ENCODE measurements around the gene MEGF11. TPM values are rescaled to one million over a fixed set of nuclear protein-coding genes. Genes with fewer than 3 reads are reported as not detected.
"Not testable (repeated sequence)": the region's sequence is repeated elsewhere in the genome, so short reads cannot be mapped to it uniquely, and the experiment has no call there.

The MEGF11 gene
- total RNA-seq, 1 donor from 2014 or later, result 0.10 TPM

DNA sequence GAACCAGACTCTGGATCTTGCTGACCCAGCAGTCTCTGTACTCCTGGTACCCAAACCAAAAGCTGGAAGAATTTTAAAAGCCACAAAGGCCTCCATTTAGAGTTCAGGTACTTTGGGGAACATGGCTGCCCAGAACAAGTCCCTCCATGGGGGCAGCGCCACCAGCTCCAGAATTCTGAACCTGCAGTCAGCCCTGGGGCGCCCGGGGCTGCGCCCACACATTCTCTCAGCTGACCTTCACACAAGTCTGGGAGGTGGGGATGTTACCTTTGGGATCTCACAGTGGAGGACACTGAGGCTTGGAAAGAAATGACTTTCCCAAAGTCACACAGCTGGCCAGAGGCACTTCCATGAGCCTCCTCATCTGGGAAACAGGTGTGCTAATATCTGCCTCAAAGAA lies 229.4 kb downstream of the MEGF11 start:
- DNase-seq, result no peak

GRCh38 chr15:66023311-66023972 lies 230.1 kb downstream of the MEGF11 start:
- DNase-seq, result peak; percentile 88

GRCh38 chr15:66022163-66022525 lies 231.4 kb downstream of the MEGF11 start:
- no peak for DNase-seq

GRCh38 chr15:66021496-66022162 lies 231.9 kb downstream of the MEGF11 start:
- no peak for DNase-seq

DNA sequence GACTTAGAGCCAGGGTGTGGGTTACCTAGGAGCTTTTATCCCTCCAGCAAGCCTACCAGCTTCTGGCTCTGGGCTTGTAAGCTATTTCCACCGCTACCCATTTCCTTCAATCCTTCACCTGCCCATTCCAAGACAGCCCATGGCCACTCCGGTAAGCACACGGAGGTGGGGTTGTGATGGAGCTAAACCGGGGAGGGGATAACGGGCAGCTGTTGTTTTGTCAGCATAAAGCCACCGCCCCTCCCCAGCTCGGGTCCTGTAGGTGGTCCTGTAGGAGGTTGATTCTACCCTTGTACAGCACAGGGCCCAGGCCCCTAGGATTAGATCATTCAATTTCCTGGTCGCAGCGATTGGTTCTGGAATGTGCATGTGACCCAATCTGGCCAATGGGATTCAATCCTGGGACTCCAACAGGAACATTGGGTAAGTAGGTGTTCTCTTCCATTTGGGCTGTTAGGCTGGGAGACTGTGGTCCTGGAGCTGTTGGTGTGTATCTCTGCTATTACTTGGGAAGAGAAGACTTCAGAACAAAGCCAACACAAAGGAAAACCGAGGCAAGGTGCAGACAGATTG lies 233.6 kb downstream of the MEGF11 start:
- DNase-seq, result no peak

- no peak for DNase-seq
Observed at GRCh38 chr15:66019368-66019767, 234.2 kb downstream of the MEGF11 start.

- DNase-seq, result no peak
Observed at GRCh38 chr15:66018488-66018797, 235.1 kb downstream of the MEGF11 start.

DNA sequence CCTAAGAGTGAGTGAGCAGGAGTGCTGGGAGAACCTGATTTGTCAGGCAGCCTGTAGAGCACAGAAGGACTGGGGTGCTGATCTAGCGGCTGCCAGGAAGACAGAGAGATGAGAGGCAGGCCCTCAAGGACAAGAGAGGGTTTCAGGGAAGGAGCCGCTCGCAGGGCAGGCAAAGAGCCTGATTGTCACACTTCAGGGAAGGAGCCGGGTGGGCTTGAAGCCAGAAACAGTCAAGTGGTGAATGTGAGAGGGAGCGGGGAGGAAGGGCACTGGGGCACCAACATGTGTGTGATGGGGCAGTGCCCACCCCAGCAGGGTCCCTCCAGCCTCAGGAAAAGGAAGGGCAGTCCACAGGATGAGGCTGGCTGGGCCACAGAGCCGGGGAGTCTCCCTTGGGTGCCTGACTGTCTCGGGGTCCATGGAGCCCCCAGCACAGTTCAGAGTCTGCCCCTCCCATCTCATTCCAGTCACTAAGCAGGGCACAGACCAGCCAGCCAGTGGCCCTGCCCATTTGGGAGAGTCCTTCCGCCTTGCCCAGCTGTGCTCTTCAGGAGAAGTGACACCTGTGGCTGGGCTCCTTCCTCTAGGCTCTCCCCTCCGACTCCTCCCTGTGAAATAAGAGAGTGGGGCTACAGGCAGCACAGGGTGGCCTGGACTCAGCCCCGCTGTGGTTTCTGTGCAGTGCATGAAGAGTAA lies 235.6 kb downstream of the MEGF11 start:
- DNase-seq, result no peak

- no peak for DNase-seq
Observed at GRCh38 chr15:66017000-66017399, 236.6 kb downstream of the MEGF11 start.

- DNase-seq, result no peak
Observed at GRCh38 chr15:66016199-66016598, 237.4 kb downstream of the MEGF11 start.

GRCh38 chr15:66014635-66015182 lies 238.8 kb downstream of the MEGF11 start:
- no peak for DNase-seq

DNA sequence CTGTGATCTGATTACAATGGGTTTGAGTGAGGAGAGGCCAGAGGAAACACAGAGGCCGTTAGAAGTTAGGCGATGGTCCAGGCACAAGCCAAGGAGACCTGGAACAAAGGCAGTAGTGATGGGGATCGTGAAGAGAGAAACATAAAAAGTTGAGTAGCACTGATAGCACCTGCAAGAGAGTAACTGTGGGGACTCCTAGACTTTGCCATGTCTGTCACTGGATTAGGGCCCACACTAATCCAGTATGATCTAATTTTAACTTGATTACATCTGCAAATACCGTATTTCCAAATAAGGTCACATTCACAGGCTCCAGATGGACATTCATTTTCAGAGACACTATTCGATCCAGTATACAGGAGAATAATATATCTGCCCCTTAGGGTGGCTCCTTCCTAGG lies 239.5 kb downstream of the MEGF11 start:
- DNase-seq, result no peak

GRCh38 chr15:66008940-66009562 lies 244.5 kb downstream of the MEGF11 start:
- no peak for DNase-seq

DNA sequence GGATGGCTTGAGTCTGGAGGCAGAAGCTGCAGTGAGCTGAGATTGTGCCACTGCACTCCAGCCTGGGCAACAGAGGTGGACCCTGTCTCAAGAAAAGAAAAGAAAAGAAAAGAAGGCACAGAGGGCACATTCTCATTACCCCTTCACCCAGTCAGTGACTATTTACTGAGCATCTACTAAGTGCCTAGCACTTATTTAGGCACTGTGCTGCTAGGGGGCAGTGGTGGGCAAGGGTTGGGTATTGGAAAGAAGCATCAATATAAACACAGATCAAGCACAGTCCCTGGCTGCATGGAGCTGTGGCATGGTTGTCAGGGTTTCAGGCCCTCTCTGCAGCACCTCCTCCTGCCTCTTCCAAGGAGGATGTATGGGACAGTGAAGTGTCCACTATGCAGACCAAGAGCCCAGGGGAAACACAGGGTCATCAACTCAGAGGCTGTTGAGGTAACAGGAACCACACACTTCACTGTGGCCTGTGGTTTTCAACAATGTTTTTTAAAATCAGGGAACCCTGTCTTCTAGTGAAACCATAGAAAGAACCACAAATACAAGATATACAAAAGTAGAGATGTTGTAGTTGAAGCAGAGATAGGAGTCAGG lies 245.8 kb downstream of the MEGF11 start:
- no peak for DNase-seq

DNA sequence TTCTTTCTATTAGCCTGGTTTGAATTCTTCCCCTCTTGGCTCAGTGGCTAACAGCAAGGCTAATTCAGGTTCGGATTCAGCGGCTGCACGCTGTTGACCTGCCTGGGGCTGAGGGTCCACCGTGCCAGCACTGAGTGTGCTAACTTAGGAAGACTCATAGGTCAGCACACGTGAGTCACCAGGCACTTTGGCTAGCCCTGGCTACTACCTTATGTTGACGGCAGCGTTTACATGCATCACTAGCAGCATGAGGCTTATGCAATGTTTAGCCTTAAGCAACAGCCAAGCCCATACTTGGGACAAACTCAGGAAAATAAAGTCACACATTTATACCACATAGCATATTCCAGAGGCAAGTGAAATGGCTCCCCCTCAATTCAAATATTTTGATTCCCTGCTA lies 246.6 kb downstream of the MEGF11 start:
- DNase-seq, result no peak

GRCh38 chr15:66004618-66005262 lies 248.8 kb downstream of the MEGF11 start:
- peak; percentile 69 for DNase-seq

- DNase-seq, result not testable (repeated sequence)
Observed at GRCh38 chr15:66003129-66003528, 250.4 kb downstream of the MEGF11 start.

- no peak for DNase-seq
Observed at GRCh38 chr15:66001717-66002426, 251.7 kb downstream of the MEGF11 start.

DNA sequence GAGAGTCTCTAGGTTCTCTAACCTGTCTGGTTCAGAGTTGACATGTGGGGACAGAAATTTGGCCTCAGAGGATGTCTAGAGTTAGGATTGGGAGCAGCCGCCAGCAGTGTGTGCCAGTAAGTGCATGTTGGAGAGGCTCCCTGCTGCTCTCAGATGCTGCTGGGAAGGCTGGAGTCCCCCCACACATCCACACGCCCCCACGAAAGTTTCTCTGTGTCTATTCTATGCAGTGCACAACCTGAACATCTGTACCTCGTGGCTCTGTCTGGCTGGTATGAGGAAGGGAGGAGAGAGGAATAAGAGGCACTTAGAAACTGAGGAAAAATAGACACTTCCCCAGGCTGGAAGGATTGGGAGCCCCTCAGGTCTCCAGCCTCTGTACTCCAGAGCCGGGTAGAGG lies 252.5 kb downstream of the MEGF11 start:
- no peak for DNase-seq

DNA sequence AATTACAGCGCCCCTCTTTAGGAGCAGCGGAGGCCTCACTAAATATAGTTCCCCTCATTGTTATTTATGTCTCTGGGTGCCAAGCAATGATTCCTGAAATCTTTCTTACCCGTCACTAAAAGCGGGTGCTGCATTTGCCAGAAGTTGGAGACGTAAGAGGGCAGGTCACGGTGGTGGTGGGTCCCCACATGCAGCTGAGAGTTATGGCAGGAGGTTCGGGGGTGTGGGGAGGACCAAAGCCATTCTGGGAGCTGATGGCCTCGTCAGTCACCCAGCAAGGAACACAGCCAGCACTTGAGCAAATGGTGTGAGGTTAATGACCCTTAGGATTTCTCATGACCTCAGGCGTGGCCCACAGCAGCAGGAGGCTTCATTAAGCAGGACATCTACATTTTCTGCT lies 255.1 kb downstream of the MEGF11 start:
- no peak for DNase-seq

GRCh38 chr15:65996901-65997300 lies 256.6 kb downstream of the MEGF11 start:
- peak; percentile 44 for DNase-seq

Data from tongue (tissue), 2 donors.